ENCODE results near the gene TRAIP. TPM values are rescaled to one million over a fixed set of nuclear protein-coding genes. Genes with fewer than 3 reads are reported as not detected.
A peak's percentile ranks its signal among the peaks of the same experiment; 100 is the strongest.

Gene TRAIP
- total RNA-seq, 4 donors from 2014 or later: 1.0 to 1.8 (median 1.6) TPM; not detected in 1

DNA sequence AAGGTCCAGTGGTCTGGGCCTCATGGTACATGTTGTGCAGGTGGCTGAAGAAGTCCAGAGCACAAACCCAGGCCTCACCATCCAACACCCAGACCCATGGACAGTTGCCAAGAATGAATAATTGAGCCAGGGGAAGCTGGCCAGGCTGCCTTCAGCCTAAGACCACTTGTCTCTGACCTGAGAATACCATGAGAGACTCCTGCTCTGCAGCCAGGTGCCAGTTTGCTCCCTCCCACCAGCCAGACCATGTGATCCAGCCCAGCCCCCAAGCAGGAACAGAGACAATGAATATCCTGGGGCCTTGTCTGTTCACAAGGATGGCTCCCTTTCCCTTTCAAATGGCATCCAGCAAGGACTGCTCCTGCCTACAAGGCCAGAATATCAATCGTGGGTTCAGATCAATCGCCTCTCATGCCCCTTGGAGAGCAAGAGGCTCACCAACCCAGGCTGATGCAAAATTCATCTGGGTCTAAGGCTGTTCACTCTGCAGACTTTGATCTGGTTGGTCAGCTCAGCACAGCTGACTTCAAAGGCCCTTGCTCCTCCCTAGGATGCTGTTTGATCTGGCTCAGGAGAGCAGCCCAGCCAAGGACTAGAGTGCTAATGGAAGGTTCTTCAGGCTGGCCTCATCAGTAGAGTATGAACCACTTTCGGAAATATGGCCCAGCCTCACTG, 13.4 kb downstream of the TRAIP start:
- ATAC-seq (ENCODE audit: low FRiP score) (no peak), DNase-seq (ENCODE audit: low spot score) (no peak)
- TF ChIP-seq, protein P1, sequence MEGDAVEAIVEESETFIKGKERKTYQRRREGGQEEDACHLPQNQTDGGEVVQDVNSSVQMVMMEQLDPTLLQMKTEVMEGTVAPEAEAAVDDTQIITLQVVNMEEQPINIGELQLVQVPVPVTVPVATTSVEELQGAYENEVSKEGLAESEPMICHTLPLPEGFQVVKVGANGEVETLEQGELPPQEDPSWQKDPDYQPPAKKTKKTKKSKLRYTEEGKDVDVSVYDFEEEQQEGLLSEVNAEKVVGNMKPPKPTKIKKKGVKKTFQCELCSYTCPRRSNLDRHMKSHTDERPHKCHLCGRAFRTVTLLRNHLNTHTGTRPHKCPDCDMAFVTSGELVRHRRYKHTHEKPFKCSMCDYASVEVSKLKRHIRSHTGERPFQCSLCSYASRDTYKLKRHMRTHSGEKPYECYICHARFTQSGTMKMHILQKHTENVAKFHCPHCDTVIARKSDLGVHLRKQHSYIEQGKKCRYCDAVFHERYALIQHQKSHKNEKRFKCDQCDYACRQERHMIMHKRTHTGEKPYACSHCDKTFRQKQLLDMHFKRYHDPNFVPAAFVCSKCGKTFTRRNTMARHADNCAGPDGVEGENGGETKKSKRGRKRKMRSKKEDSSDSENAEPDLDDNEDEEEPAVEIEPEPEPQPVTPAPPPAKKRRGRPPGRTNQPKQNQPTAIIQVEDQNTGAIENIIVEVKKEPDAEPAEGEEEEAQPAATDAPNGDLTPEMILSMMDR (IDR thresholded peaks at IDR 0.05): no peak

DNA sequence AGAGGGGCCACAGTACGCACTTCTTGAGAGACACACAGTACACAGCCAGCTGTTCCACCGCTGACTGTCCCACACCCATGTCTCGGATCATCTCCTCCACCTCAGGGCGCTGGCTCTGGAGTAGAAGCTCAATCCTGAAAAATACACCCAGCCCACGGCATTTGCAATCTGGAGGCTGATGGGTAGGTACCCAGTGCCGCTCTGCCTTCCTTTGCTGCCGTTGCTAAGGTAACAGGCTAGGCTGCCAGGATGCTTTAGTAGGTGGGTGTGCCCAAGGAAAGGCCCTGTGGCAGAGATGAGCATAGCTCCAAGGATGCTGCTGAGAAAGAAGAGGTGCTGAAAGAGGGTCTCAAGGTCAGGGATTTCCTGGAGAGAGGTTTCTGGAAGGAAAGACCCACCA, 14.6 kb downstream of the TRAIP start:
- DNase-seq (ENCODE audit: low spot score) (no peak), ATAC-seq (ENCODE audit: low FRiP score) (no peak)
- TF ChIP-seq, protein P1 (IDR thresholded peaks at IDR 0.05): no peak

DNA sequence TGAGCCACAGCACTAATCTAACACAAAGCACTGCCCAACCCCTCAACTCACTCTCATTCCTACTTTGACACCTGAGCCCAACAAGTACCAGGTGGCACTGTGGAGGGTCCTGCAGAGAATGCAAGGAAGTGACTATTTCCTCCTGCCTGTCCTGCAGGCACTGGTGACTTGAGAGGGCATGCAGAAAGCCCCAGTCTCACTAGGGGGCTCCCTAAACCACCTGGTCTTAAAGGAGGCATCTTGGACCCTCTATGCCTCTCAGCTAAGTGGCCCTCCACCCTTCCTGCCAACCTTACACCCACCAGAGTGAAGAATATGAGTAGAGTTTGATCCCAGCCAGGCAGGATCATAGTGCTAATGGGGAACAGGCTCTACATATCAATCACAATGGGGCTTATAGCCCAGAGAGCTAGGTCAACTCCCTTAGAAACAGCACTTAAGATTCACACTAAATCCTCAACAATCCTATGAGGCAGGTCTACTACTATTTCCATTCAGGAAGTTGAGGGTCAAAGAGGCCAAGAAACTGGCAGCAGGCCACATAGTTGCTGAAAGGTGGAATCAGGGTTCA, 15.2 kb downstream of the TRAIP start:
- ATAC-seq (ENCODE audit: low FRiP score) (no peak), DNase-seq (ENCODE audit: low spot score) (no peak)

DNA sequence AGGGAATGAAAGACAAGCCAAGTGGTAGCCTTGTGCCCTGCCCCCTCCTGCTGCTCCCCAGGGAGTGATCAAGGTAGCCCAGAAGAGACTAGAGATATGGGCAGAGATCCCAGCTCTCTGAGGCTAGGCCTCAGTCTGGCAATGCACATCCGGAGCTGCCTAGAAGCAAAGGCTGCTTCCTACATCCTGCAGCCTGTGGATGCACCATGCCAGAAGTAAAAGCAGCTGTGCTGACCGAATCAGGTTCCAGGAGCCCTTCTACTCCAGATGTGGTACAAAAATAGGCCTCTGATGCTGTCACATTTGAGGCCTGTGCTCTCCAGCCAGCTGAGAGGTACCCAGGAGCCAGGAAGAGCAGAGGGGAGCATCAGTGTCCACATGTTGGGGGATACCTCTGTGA, 16.0 kb downstream of the TRAIP start:
- TF ChIP-seq, protein P1 (IDR thresholded peaks at IDR 0.05): no peak
- no peak for ATAC-seq (ENCODE audit: low FRiP score)
- no peak for DNase-seq (ENCODE audit: low spot score)

More for the DNA sequence above, 15.2 kb downstream of the TRAIP start:
- TF ChIP-seq, protein P1 (IDR thresholded peaks at IDR 0.05): no peak

DNA sequence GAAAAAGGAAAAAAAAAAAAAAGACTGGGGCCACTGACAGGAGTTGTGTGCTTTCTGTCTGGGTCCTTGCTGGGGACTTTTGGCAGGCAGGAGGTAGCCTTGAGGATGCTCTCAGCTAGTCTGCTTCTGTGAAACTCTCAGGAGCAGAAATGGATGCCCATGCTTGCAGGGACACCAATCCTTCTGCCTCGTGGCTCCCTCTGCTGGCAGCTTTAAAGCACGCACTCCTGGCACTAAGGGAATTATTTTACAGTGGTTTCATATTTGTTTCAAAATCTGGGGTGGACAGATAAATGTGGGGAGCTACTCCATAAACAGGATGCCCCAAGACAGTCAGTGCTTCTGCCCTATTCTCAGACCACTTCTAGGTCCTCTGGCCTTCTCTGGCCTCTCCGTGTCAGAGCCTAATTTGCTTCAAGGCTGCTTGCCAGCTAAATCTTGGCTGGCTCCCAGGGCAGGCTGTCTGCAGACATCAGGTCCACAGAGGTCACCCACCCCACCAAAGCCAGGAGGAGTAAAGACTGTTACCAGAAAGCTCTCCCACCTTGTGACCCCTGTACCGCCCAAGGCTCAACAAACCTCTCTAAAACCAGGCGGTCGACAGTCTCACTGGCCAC, 17.1 kb downstream of the TRAIP start:
- ATAC-seq (ENCODE audit: low FRiP score): peak; percentile 67
- DNase-seq (ENCODE audit: low spot score): peak; percentile 65
- TF ChIP-seq, protein P1 (IDR thresholded peaks at IDR 0.05): peak in 2 of 3 donors; percentile 36 to 66

DNA sequence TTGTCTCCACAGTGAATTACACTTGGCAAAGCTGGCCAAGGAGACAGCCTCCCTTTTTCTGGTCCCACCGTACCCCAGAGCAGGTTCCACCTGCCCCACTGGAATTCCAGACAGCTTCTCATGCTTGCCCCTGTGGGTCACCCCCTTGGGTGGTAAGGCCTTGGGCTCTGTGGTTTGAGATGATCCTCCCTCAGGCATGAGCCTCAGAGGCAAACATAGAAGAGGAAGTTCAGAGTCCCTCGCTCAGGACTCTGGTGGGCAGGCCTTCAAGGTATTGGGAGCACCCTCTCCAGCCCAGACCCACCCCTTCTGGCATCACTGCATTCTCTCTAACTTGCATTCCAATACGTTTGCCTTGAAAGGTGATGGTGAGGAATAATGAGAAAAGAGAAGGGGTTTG, 25.0 kb downstream of the TRAIP start:
- TF ChIP-seq, protein P1 (IDR thresholded peaks at IDR 0.05): no peak
- DNase-seq (ENCODE audit: low spot score): no peak
- no peak for ATAC-seq (ENCODE audit: low FRiP score)
